Neural progenitor cell (in vitro differentiated cells): Measurements from ENCODE around the gene NOP14. TPM values are rescaled to one million over a fixed set of nuclear protein-coding genes. Genes with fewer than 3 reads are reported as not detected.

Experiments
- DNase-seq: peaks from one replicate; pipeline ENCODE4 v3.0.0-alpha.2; 2016; ENCODE audit warnings: low spot score
- H2AFZ ChIP-seq: fragments of 200-600 bp; sonication (generic); replicated peaks from 2 replicates; pipeline ENCODE4 v1.6.1; 2016; ENCODE audit warnings: antibody characterized with exemption
- H3F3A ChIP-seq: fragments of 200-600 bp; sonication (generic); 2 replicates; pipeline ENCODE4 v1.6.1; 2016; ENCODE audit warnings: antibody characterized with exemption, low read depth
- H3K27ac ChIP-seq: fragments of 200-600 bp; sonication (generic); 2 replicates; pipeline ENCODE4 v1.5.1; 2016; ENCODE audit warnings: mild to moderate bottlenecking
- H3K27me3 ChIP-seq: fragments of 200-600 bp; sonication (generic); 2 replicates; pipeline ENCODE4 v1.6.1; 2016; ENCODE audit warnings: mild to moderate bottlenecking, moderate library complexity
- H3K36me3 ChIP-seq: fragments of 200-600 bp; sonication (generic); 2 replicates; pipeline ENCODE4 v1.5.1; 2016
- H3K4me1 ChIP-seq: fragments of 200-600 bp; sonication (generic); 2 replicates; pipeline ENCODE4 v1.6.1; 2016; ENCODE audit warnings: mixed run types
- H3K4me2 ChIP-seq: fragments of 200-600 bp; sonication (generic); 2 replicates; pipeline ENCODE4 v1.6.1; 2016
- H3K4me3 ChIP-seq: fragments of 200-600 bp; sonication (generic); 2 replicates; pipeline ENCODE4 v1.5.1; 2016
- H3K79me2 ChIP-seq: fragments of 200-600 bp; sonication (generic); 2 replicates; pipeline ENCODE4 v1.6.1; 2016; ENCODE audit warnings: low read depth
- H3K9ac ChIP-seq: fragments of 200-600 bp; sonication (generic); 2 replicates; pipeline ENCODE4 v1.6.1; 2016
- H3K9me3 ChIP-seq: fragments of 200-600 bp; sonication (generic); 2 replicates; pipeline ENCODE4 v1.5.1; 2016; ENCODE audit warnings: low read depth
- H4K20me1 ChIP-seq: fragments of 200-600 bp; sonication (generic); 2 replicates; pipeline ENCODE4 v1.6.1; 2016; ENCODE audit warnings: low read depth
- H3K27ac Mint-ChIP-seq: 3 replicates; pipeline ENCODE4 v1.8.0; 2021; ENCODE audit warnings: mixed read lengths
- H3K27me3 Mint-ChIP-seq: 2 replicates; pipeline ENCODE4 v1.8.0; 2022; ENCODE audit warnings: low read depth, mild to moderate bottlenecking, inconsistent platforms, moderate library complexity, mixed read lengths; ENCODE audit not compliant: insufficient read depth
- H3K36me3 Mint-ChIP-seq: 3 replicates; pipeline ENCODE4 v1.8.0; 2021; ENCODE audit warnings: mixed read lengths
- H3K4me1 Mint-ChIP-seq: 3 replicates; pipeline ENCODE4 v1.8.0; 2021; ENCODE audit warnings: mixed read lengths
- H3K4me3 Mint-ChIP-seq: 3 replicates; pipeline ENCODE4 v1.8.0; 2021; ENCODE audit warnings: mild to moderate bottlenecking, moderate library complexity, mixed read lengths
- H3K9me3 Mint-ChIP-seq: 3 replicates; pipeline ENCODE4 v1.8.0; 2020; ENCODE audit warnings: mixed read lengths
- EZH2 ChIP-seq: fragments of 200-600 bp; sonication (generic); IDR thresholded peaks from 2 replicates; pipeline ENCODE4 v1.6.1; 2017; ENCODE audit warnings: antibody characterized with exemption, mild to moderate bottlenecking, moderate library complexity
- EZH2phosphoT487 ChIP-seq: fragments of 200-600 bp; sonication (generic); IDR thresholded peaks from 2 replicates; pipeline ENCODE4 v1.6.1; 2017; ENCODE audit warnings: antibody characterized with exemption
- total RNA-seq: library from RNA; depleted of rRNA; stranded (reverse); fragments of >200 nt; gene quantifications from 2 replicates; pipeline ENCODE4 v1.2.3, GENCODE V29; 2015; ENCODE audit warnings: low replicate concordance
- TF ChIP-seq, protein P1 (sequence below): fragments of 200-600 bp; sonication (generic); IDR thresholded peaks from 2 replicates; pipeline ENCODE4 v1.5.1; 2017; ENCODE audit warnings: antibody characterized with exemption, mild to moderate bottlenecking

Gene NOP14
- total RNA-seq, 1 donor from 2014 or later, result 16.8 TPM

DNA sequence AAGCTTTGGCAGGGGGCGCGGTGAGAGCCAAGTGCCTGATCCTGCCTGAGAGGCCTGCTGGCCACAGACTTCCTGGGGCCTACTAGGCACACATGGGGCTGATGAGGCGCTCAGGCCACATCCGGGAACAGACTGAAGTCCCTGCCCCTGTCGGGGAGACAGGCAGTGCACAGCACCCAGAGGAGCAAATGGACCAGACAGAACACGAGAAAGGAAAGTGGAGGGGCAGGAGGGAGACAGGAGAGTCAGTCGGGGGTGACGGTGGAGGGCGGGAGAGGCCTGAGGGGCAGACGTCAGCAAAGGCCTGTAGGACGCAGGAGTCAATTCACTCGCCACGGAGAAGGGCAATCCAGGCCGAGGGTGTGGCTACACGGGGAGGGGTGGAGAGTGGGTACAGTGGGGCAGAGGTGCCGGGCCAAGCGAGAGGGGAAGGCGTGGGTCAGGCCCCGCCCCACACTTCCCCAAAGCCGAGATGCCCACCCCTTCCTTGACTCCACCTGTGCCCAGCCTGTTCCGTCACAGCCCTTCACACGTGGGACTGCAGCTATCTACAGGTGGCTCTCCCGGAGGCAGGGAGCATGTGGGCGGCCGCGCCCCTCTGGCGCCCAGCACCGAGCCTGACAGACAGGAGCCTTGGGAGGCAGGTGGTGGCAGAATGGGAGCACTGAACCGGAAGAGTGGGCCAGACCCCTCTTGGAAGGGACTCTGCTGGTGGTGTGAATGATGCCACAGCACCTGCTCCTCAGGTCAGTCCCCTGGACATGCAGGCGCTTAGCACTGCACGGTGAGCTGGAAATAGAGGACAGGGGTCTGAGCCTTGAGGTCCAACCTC lies 20.5 kb downstream of the NOP14 start:
- H3K36me3 ChIP-seq, result no peaks in the 10 kb centered on the region
- Mint-ChIP-seq H3K4me3 (no peak overlapping the region), H3K27ac (no peak overlapping the region), H3K4me1 (no peaks in the 10 kb centered on the region), H3K9me3 (no peaks in the 10 kb centered on the region), H3K36me3 (peaks cover 22% of the 10 kb centered on the region), H3K27me3 (peaks cover 5% of the 10 kb centered on the region)
- no peak overlapping the region for H2AFZ ChIP-seq
- H3K9me3 ChIP-seq, result no peaks in the 10 kb centered on the region
- H3K27me3 ChIP-seq, result no peaks in the 10 kb centered on the region
- H3K4me1 ChIP-seq, result no peaks in the 10 kb centered on the region
- TF ChIP-seq EZH2 (no peak), EZH2phosphoT487 (no peak)
- TF ChIP-seq, protein P1, sequence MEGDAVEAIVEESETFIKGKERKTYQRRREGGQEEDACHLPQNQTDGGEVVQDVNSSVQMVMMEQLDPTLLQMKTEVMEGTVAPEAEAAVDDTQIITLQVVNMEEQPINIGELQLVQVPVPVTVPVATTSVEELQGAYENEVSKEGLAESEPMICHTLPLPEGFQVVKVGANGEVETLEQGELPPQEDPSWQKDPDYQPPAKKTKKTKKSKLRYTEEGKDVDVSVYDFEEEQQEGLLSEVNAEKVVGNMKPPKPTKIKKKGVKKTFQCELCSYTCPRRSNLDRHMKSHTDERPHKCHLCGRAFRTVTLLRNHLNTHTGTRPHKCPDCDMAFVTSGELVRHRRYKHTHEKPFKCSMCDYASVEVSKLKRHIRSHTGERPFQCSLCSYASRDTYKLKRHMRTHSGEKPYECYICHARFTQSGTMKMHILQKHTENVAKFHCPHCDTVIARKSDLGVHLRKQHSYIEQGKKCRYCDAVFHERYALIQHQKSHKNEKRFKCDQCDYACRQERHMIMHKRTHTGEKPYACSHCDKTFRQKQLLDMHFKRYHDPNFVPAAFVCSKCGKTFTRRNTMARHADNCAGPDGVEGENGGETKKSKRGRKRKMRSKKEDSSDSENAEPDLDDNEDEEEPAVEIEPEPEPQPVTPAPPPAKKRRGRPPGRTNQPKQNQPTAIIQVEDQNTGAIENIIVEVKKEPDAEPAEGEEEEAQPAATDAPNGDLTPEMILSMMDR, result no peak
- H3K4me3 ChIP-seq, result no peak overlapping the region
- no peak overlapping the region for H3K9ac ChIP-seq
- no peak overlapping the region for H3K27ac ChIP-seq
- H3F3A ChIP-seq, result peaks cover 2% of the 10 kb centered on the region
- no peaks in the 10 kb centered on the region for H3K79me2 ChIP-seq
- H4K20me1 ChIP-seq, result peaks cover 6% of the 10 kb centered on the region
- no peak for DNase-seq
- H3K4me2 ChIP-seq, result no peak overlapping the region

DNA sequence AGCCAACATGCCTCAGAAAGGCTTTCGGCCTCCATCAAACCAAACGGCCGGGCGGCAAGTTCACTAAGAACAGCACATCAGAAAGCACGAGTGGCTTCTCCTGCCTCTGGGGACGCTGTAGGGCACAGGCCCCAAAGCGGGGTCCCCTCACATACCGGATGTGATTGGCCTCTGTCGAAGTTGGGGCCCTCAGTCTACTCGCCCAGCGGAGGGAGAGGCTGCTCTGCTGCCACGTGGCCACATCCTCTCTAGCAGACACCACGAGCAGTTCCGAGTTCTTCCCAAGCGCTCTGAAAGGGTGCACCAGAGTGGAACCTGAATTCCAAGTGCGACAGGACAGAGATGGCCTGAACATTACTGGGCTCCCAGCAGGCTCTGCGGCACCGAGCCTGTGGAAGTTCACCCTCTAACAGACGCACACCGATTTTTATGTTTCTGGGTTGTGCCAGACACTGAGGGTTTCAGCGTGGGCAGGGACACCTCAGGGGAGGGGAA lies 21.1 kb downstream of the NOP14 start:
- no peak overlapping the region for H3K4me3 Mint-ChIP-seq
- H4K20me1 ChIP-seq, result peaks cover 13% of the 10 kb centered on the region
- H3K27ac Mint-ChIP-seq, result no peak overlapping the region
- peaks cover under 1% of the 10 kb centered on the region for H3K79me2 ChIP-seq
- H3K27ac ChIP-seq, result no peak overlapping the region
- H3K9me3 ChIP-seq, result no peaks in the 10 kb centered on the region
- H3K4me1 ChIP-seq, result no peaks in the 10 kb centered on the region
- no peak for DNase-seq
- no peaks in the 10 kb centered on the region for H3K9me3 Mint-ChIP-seq
- peaks cover 5% of the 10 kb centered on the region for H3K27me3 Mint-ChIP-seq
- H3F3A ChIP-seq, result peaks cover 6% of the 10 kb centered on the region
- H3K36me3 Mint-ChIP-seq, result peaks cover 22% of the 10 kb centered on the region
- no peak overlapping the region for H2AFZ ChIP-seq
- no peaks in the 10 kb centered on the region for H3K36me3 ChIP-seq
- no peak overlapping the region for H3K4me3 ChIP-seq
- no peak overlapping the region for H3K4me2 ChIP-seq
- no peak overlapping the region for H3K9ac ChIP-seq
- no peaks in the 10 kb centered on the region for H3K27me3 ChIP-seq
- TF ChIP-seq, protein P1, result no peak
- TF ChIP-seq EZH2phosphoT487 (no peak), EZH2 (no peak)
- peaks cover under 1% of the 10 kb centered on the region for H3K4me1 Mint-ChIP-seq

DNA sequence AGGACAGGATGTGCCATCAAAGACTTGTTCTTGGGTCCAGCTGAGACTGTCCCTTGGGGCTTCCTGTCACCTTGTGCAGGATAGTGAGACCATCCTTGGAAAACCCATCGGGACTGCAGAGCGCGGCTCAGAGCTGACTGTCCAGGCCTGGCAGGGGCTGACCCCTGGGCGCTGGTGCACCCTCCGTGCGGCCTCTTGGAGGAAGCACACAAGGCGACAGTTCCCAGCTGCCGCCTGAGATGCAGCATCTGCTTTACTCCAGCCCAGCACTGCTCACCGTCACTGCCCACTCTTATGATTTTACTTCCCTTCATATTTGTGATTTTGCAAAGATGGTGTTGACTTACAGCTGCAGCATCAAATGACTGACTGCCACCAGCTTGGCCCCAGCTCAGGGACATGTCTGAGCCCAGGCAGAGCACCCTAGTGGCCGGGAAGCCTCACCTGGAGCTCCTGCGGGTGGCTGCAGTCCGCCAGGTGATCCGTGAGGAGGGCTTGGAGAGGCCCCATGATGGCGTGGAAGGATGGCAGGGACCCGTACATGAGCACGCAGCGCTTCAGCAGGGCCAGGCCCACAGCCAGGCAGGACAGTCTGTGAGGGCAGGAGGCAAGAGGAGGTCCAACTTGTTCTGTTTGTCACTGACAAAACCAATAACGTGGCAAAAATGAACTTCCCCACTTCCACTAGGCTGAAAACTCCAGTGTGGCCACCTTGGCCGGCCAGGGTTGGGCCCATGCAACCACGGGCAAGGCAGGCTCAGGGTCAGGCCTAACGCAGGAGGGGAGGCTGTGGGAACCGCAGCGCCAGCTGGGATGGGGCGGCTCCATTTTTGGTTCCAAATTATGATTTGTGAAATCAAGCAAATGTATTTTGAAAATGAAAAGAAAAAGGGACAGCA lies 21.8 kb downstream of the NOP14 start:
- Histone ChIP-seq H3K9ac (no peak overlapping the region), H4K20me1 (peaks cover 20% of the 10 kb centered on the region), H2AFZ (no peak overlapping the region), H3F3A (peaks cover 6% of the 10 kb centered on the region), H3K79me2 (peaks cover 7% of the 10 kb centered on the region), H3K9me3 (no peaks in the 10 kb centered on the region), H3K4me3 (no peak overlapping the region), H3K27me3 (no peaks in the 10 kb centered on the region), H3K4me2 (no peak overlapping the region), H3K4me1 (no peaks in the 10 kb centered on the region), H3K36me3 (no peaks in the 10 kb centered on the region), H3K27ac (no peak overlapping the region)
- Mint-ChIP-seq H3K36me3 (peaks cover 21% of the 10 kb centered on the region), H3K4me3 (no peak overlapping the region), H3K9me3 (no peaks in the 10 kb centered on the region), H3K27ac (no peak overlapping the region), H3K27me3 (peaks cover 12% of the 10 kb centered on the region), H3K4me1 (peaks cover 7% of the 10 kb centered on the region)
- DNase-seq, result no peak
- TF ChIP-seq EZH2 (no peak), EZH2phosphoT487 (no peak)
- TF ChIP-seq, protein P1, result no peak
